CD14-positive monocyte (primary cell): ENCODE results near the gene CXCR4. TPM values are rescaled to one million over a fixed set of nuclear protein-coding genes. Genes with fewer than 3 reads are reported as not detected.

Source experiments
- DNase-seq, 3 donors: peaks; one replicate each; pipeline ENCODE4 v3.0.0-alpha.2; 2011 to 2022
- H2AFZ ChIP-seq: 2 replicates; pipeline ENCODE4 v1.6.0; 2012; ENCODE audit warnings: mild to moderate bottlenecking, low read depth, low read length, inconsistent platforms; ENCODE audit not compliant: insufficient read depth, poor library complexity, severe bottlenecking
- H3K27ac ChIP-seq, 2 donors: 1 replicate in 1 of 2; 2 replicates in 1 of 2; pipeline ENCODE4 v1.5.1; 2012 to 2013; ENCODE audit warnings: low read length in 2 of 2, control low read depth in 1 of 2, inconsistent platforms in 1 of 2, low read depth in 1 of 2, mild to moderate bottlenecking in 1 of 2
- H3K27me3 ChIP-seq, 2 donors: one replicate each; pipeline versions ENCODE4 v1.6.0 to v1.6.1; 2011 to 2013; ENCODE audit warnings: low read length in 2 of 2; ENCODE audit not compliant: control insufficient read depth in 2 of 2, insufficient read depth in 2 of 2
- H3K36me3 ChIP-seq, 2 donors: replicated peaks in 1 of 2; 1 replicate in 1 of 2; 2 replicates in 1 of 2; pipeline versions ENCODE4 v1.5.1 to v1.6.1; 2012 to 2013; ENCODE audit warnings: low read length in 2 of 2, control low read depth in 1 of 2, inconsistent platforms in 1 of 2, mild to moderate bottlenecking in 1 of 2; ENCODE audit not compliant: insufficient read depth in 2 of 2, control insufficient read depth in 1 of 2
- H3K4me1 ChIP-seq, 2 donors: 1 replicate in 1 of 2; 2 replicates in 1 of 2; pipeline versions ENCODE4 v1.5.1 to v1.6.1; 2012 to 2013; ENCODE audit warnings: low read length in 2 of 2, control low read depth in 1 of 2, inconsistent platforms in 1 of 2, mild to moderate bottlenecking in 1 of 2, moderate library complexity in 1 of 2; ENCODE audit not compliant: insufficient read depth in 2 of 2, control insufficient read depth in 1 of 2
- H3K4me2 ChIP-seq: replicated peaks from 2 replicates; pipeline ENCODE3; 2012; ENCODE audit warnings: low read length, moderate library complexity, mild to moderate bottlenecking; ENCODE audit not compliant: poor library complexity, severe bottlenecking; ENCODE audit errors: extremely low read depth
- H3K4me3 ChIP-seq, 3 experiments: fragments of 200-600 bp in 1 of 3; sonication (generic) in 1 of 3; replicated peaks in 1 of 3; 1 replicate in 2 of 3; 2 replicates in 1 of 3; pipeline ENCODE4 v1.5.1; 2011 to 2013; ENCODE audit warnings: low read length in 3 of 3, mild to moderate bottlenecking in 3 of 3, control low read depth in 2 of 3, low read depth in 2 of 3, inconsistent platforms in 1 of 3, moderate library complexity in 1 of 3
- H3K79me2 ChIP-seq: 2 replicates; pipeline ENCODE4 v1.6.0; 2012; ENCODE audit warnings: mild to moderate bottlenecking, control low read depth, inconsistent platforms, low read length, moderate library complexity; ENCODE audit not compliant: insufficient read depth
- H3K9ac ChIP-seq: 2 replicates; pipeline ENCODE4 v1.6.0; 2017; ENCODE audit warnings: low read length, mild to moderate bottlenecking; ENCODE audit not compliant: insufficient read depth, poor library complexity, severe bottlenecking
- H3K9me3 ChIP-seq, 2 donors: replicated peaks in 1 of 2; 1 replicate in 1 of 2; 2 replicates in 1 of 2; pipeline versions ENCODE4 v1.5.1 to v1.6.1; 2012 to 2013; ENCODE audit warnings: low read length in 2 of 2, control low read depth in 1 of 2; ENCODE audit not compliant: control insufficient read depth in 1 of 2, insufficient read depth in 1 of 2
- H4K20me1 ChIP-seq: 2 replicates; pipeline ENCODE4 v1.6.0; 2012; ENCODE audit warnings: mild to moderate bottlenecking, low read length, control low read depth, moderate library complexity; ENCODE audit not compliant: insufficient read depth
- H3K27ac Mint-ChIP-seq, 7 donors: one replicate each; pipeline ENCODE4 v1.8.0; 2020; ENCODE audit warnings: mild to moderate bottlenecking in 7 of 7, mixed read lengths in 7 of 7, moderate library complexity in 6 of 7, inconsistent platforms in 2 of 7
- H3K27me3 Mint-ChIP-seq, 3 donors: one replicate each; pipeline ENCODE4 v1.8.0; 2021 to 2022; ENCODE audit warnings: low read depth in 3 of 3, mild to moderate bottlenecking in 3 of 3, mixed read lengths in 3 of 3, moderate library complexity in 3 of 3, inconsistent platforms in 1 of 3
- H3K36me3 Mint-ChIP-seq, 2 donors: one replicate each; pipeline ENCODE4 v1.8.0; 2020; ENCODE audit warnings: mixed read lengths in 2 of 2, inconsistent platforms in 1 of 2, mild to moderate bottlenecking in 1 of 2
- H3K4me1 Mint-ChIP-seq: one replicate; pipeline ENCODE4 v1.8.0; 2020; ENCODE audit warnings: mild to moderate bottlenecking, mixed read lengths
- H3K4me3 Mint-ChIP-seq, 2 donors: one replicate each; pipeline ENCODE4 v1.8.0; 2020; ENCODE audit warnings: mild to moderate bottlenecking in 2 of 2, mixed read lengths in 2 of 2, moderate library complexity in 1 of 2
- H3K9me3 Mint-ChIP-seq, 7 donors: one replicate each; pipeline ENCODE4 v1.8.0; 2020 to 2022; ENCODE audit warnings: mixed read lengths in 7 of 7, mild to moderate bottlenecking in 6 of 7, moderate library complexity in 6 of 7, inconsistent platforms in 2 of 7
- CTCF ChIP-seq: fragments of 200-600 bp; IDR thresholded peaks from one replicate; pipeline ENCODE4 v1.8.0; 2022; ENCODE audit warnings: antibody characterized with exemption, mild to moderate bottlenecking
- WGBS: methylation state at CpG from one replicate; pipeline ENCODE4 v1.1.5; 2013; ENCODE audit warnings: missing lambda C conversion rate; ENCODE audit not compliant: insufficient coverage; 5-methylcytosine and 5-hydroxymethylcytosine counted together
- intact Hi-C, 2 donors: fragments of 100-400 bp; cut with micrococcal nuclease; formaldehyde crosslinking; loops; one replicate each; pipeline versions ENCODE4 v1.15.0 to v1.15.1; 2023
- polyA plus RNA-seq, 3 donors: library from polyadenylated mRNA; depleted of rRNA in 1 of 3; unstranded in 2 of 3; stranded (reverse) in 1 of 3; fragments of 300-500 nt in 2 of 3; fragments of >200 nt in 1 of 3; fragmentation: Illumina TruSeq in 2 of 3; gene quantifications; 1 replicate in 2 of 3; 2 replicates in 1 of 3; pipeline ENCODE4 v1.2.3, GENCODE V29; 2012 to 2021

Gene CXCR4
- polyA plus RNA-seq, 3 donors = 140 to 1,274 (median 391) TPM

GRCh38 chr2:136124805-136125204 lies 6.9 kb upstream of the CXCR4 start:
- Histone ChIP-seq H3K9ac (no peak overlapping the region), H3K27me3 (no peaks in the 10 kb centered on the region), H3K4me3 (peak overlapping the region in 1 of 3 experiments; percentile 31), H3K79me2 (peaks cover 3% of the 10 kb centered on the region), H3K4me1 (peaks cover 51 to 75% of the 10 kb centered on the region in 2 donors), H2AFZ (peak overlapping the region; percentile 12), H4K20me1 (no peaks in the 10 kb centered on the region), H3K9me3 (no peaks in the 10 kb centered on the region), H3K36me3 (no peaks in the 10 kb centered on the region), H3K4me2 (peak overlapping the region; percentile 43), H3K27ac (peak overlapping the region in 1 of 2 donors; percentile 19)
- H3K36me3 Mint-ChIP-seq = peaks cover 0 to 2% of the 10 kb centered on the region in 2 donors
- H3K27me3 Mint-ChIP-seq = peaks cover 0 to 1% (median 1%) of the 10 kb centered on the region in 3 donors
- intact Hi-C loops = loop anchor here in 1 of 2 donors (10.0 kb wide), 1 partner anchor 210 kb away; no protein-coding TSS in a partner anchor
- H3K9me3 Mint-ChIP-seq = no peaks in the 10 kb centered on the region
- peak overlapping the region in 1 of 2 donors; percentile 37 for H3K4me3 Mint-ChIP-seq
- TF ChIP-seq CTCF = no peak
- peak overlapping the region in 3 of 7 donors; percentile 8 to 80 (median 52) for H3K27ac Mint-ChIP-seq
- no peak for DNase-seq
- H3K4me1 Mint-ChIP-seq = peaks cover 89% of the 10 kb centered on the region
- WGBS = 0% methylated on average over 2 of the region's 2 CpGs

- peaks cover 0 to 4% of the 10 kb centered on the region in 2 donors for H3K36me3 Mint-ChIP-seq
- DNase-seq = peak; percentile 48 to 72 (median 63)
- Histone ChIP-seq H3K9me3 (no peaks in the 10 kb centered on the region), H3K4me2 (no peak overlapping the region), H3K4me3 (no peak overlapping the region), H3K4me1 (peaks cover 60 to 82% of the 10 kb centered on the region in 2 donors), H3K27ac (peak overlapping the region in 1 of 2 donors; percentile 63), H3K27me3 (no peaks in the 10 kb centered on the region), H2AFZ (no peak overlapping the region), H3K9ac (no peak overlapping the region), H3K79me2 (peaks cover 23% of the 10 kb centered on the region), H4K20me1 (no peaks in the 10 kb centered on the region), H3K36me3 (no peaks in the 10 kb centered on the region)
- peaks cover 0 to 2% (median 0%) of the 10 kb centered on the region in 7 donors for H3K9me3 Mint-ChIP-seq
- peaks cover 0 to 2% (median 1%) of the 10 kb centered on the region in 3 donors for H3K27me3 Mint-ChIP-seq
- intact Hi-C loops = loop anchor here in 1 of 2 donors (10.0 kb wide), 1 partner anchor 208 kb away; no protein-coding TSS in a partner anchor
- WGBS = 10% methylated on average over 2 of the region's 3 CpGs
- TF ChIP-seq CTCF = no peak
- H3K27ac Mint-ChIP-seq = peak overlapping the region; percentile 60 to 90 (median 76)
- H3K4me1 Mint-ChIP-seq = peaks cover 78% of the 10 kb centered on the region
- H3K4me3 Mint-ChIP-seq = peak overlapping the region in 1 of 2 donors; percentile 50
Observed at GRCh38 chr2:136122661-136123060, 4.7 kb upstream of the CXCR4 start.
